GM12878 (cell line): Measurements from ENCODE around the gene SYCE3. TPM values are rescaled to one million over a fixed set of nuclear protein-coding genes. Genes with fewer than 3 reads are reported as not detected.
"Not testable (repeated sequence)": the region's sequence is repeated elsewhere in the genome, so short reads cannot be mapped to it uniquely, and the experiment has no call there.

Source experiments
- ATAC-seq: fragments of 200-7000 bp; cut with Tn5 transposase; 3 replicates; pipeline ENCODE4 v1.9.1; 2020; ENCODE audit warnings: mild to moderate bottlenecking, moderate library complexity
- BruUV-seq: library from RNA; stranded (reverse); fragments of 400-500 nt; replicated peaks from 2 replicates; lab custom pipeline; 2021; lab: Mats Ljungman, UMichigan
- CTCF ChIA-PET: fragments of 300-600 bp; sonication (Branson Sonifier 250); formaldehyde crosslinking; extraction: SDS; loops from one replicate; lab custom pipeline; 2021; ENCODE audit warnings: inconsistent platforms; lab: Yijun Ruan, JAX
- POLR2A ChIA-PET: fragments of 350-600 bp; formaldehyde crosslinking; extraction: SDS; loops from one replicate; lab custom pipeline; 2021; ENCODE audit warnings: inconsistent platforms; lab: Charles Lee
- RAD21 ChIA-PET: fragments of 300-600 bp; sonication (Branson Sonifier 250); formaldehyde crosslinking; loops from one replicate; lab custom pipeline; 2023; ENCODE audit warnings: antibody characterized with exemption; ENCODE audit not compliant: unreplicated experiment; lab: Charles Lee
- SMC1A ChIA-PET: fragments of 300-600 bp; sonication (Branson Sonifier 250); formaldehyde crosslinking; loops from one replicate; lab custom pipeline; 2023; ENCODE audit not compliant: unreplicated experiment, uncharacterized antibody; lab: Charles Lee
- DNase-seq: peaks from one replicate; pipeline ENCODE4 v3.0.0-alpha.2; 2011; ENCODE audit warnings: low read depth, low spot score
- FAIRE-seq: peaks from 3 replicates; lab custom pipeline; 2011; peaks lifted over from hg19 to GRCh38; lab: Jason Lieb, UNC
- H2AFZ ChIP-seq: 2 replicates; pipeline ENCODE4 v1.6.0; 2011; ENCODE audit warnings: low read depth, low read length, control low read depth; ENCODE audit not compliant: control insufficient read depth
- H3K27ac ChIP-seq: 2 replicates; pipeline ENCODE4 v1.5.1; 2011; ENCODE audit warnings: control low read depth; ENCODE audit not compliant: control insufficient read depth, insufficient read depth
- H3K27me3 ChIP-seq, 2 experiments: replicated peaks in 1 of 2; 2 replicates each; pipeline versions ENCODE4 v1.6.0 to v1.6.1; 2011; ENCODE audit warnings: low read length in 1 of 2; ENCODE audit not compliant: control insufficient read depth in 2 of 2, insufficient read depth in 2 of 2
- H3K36me3 ChIP-seq, 2 experiments: 2 replicates each; pipeline ENCODE4 v1.5.1; 2011; ENCODE audit warnings: low read length in 1 of 2; ENCODE audit not compliant: control insufficient read depth in 2 of 2, insufficient read depth in 2 of 2
- H3K4me1 ChIP-seq: 2 replicates; pipeline ENCODE4 v1.6.1; 2011; ENCODE audit warnings: mild to moderate bottlenecking, low read length, moderate library complexity, mixed read lengths; ENCODE audit not compliant: control insufficient read depth, insufficient read depth
- H3K4me2 ChIP-seq: 2 replicates; pipeline ENCODE4 v1.6.0; 2011; ENCODE audit warnings: control low read depth; ENCODE audit not compliant: control insufficient read depth, insufficient read depth
- H3K4me3 ChIP-seq: fragments of 200-600 bp; sonication (generic); 2 replicates; pipeline ENCODE4 v1.5.1; 2016
- H3K79me2 ChIP-seq: 2 replicates; pipeline ENCODE4 v1.6.0; 2011; ENCODE audit warnings: low read length; ENCODE audit not compliant: control insufficient read depth, insufficient read depth
- H3K9ac ChIP-seq: 2 replicates; pipeline ENCODE4 v1.8.0; 2011; ENCODE audit warnings: low read length, control low read depth, mixed read lengths; ENCODE audit not compliant: control insufficient read depth, insufficient read depth
- H3K9me3 ChIP-seq: replicated peaks from 3 replicates; pipeline ENCODE4 v1.5.1; 2011; ENCODE audit warnings: mild to moderate bottlenecking, low read length; ENCODE audit not compliant: control insufficient read depth, insufficient read depth
- H4K20me1 ChIP-seq: 2 replicates; pipeline ENCODE4 v1.6.0; 2011; ENCODE audit not compliant: control insufficient read depth, insufficient read depth
- BHLHE40 ChIP-seq, 2 experiments: fragments of 450-650 bp in 1 of 2; IDR thresholded peaks; 2 replicates each; pipeline ENCODE4 v1.6.1; 2011 to 2017; ENCODE audit warnings: low read depth in 2 of 2, borderline replicate concordance in 1 of 2, improper control_type of control experiment in 1 of 2, low read length in 1 of 2, mild to moderate bottlenecking in 1 of 2
- CREB1 ChIP-seq: IDR thresholded peaks from 2 replicates; pipeline ENCODE4 v1.6.1; 2012; ENCODE audit warnings: low read depth, mild to moderate bottlenecking, inconsistent platforms
- E2F8 ChIP-seq: fragments of 450-650 bp; IDR thresholded peaks from 2 replicates; pipeline ENCODE4 v1.6.1; 2018; ENCODE audit warnings: mild to moderate bottlenecking, low read depth, moderate library complexity; ENCODE audit not compliant: partially characterized antibody
- IKZF2 ChIP-seq, 2 experiments: fragments of 450-650 bp; IDR thresholded peaks; 2 replicates each; pipeline ENCODE4 v1.6.1; 2017; ENCODE audit warnings: mild to moderate bottlenecking in 2 of 2, moderate library complexity in 2 of 2
- MEF2B ChIP-seq: fragments of 450-650 bp; IDR thresholded peaks from 2 replicates; pipeline ENCODE4 v1.6.1; 2018; ENCODE audit warnings: mild to moderate bottlenecking, moderate library complexity; ENCODE audit not compliant: partially characterized antibody, poor library complexity, severe bottlenecking
- NBN ChIP-seq: fragments of 450-650 bp; IDR thresholded peaks from 2 replicates; pipeline ENCODE4 v1.6.1; 2016
- NRF1 ChIP-seq: conservative IDR thresholded peaks from 2 replicates; pipeline ENCODE4 v1.6.1; 2011; ENCODE audit warnings: mild to moderate bottlenecking, low read depth, low read length, improper control_type of control experiment
- PAX8 ChIP-seq: fragments of 450-650 bp; IDR thresholded peaks from 2 replicates; pipeline ENCODE4 v1.6.1; 2017; ENCODE audit warnings: mild to moderate bottlenecking, moderate library complexity
- POLR2AphosphoS5 ChIP-seq: IDR thresholded peaks from 2 replicates; pipeline ENCODE4 v1.6.1; 2011; ENCODE audit warnings: mild to moderate bottlenecking, low read length, inconsistent platforms
- RFX5 ChIP-seq: IDR thresholded peaks from 2 replicates; pipeline ENCODE4 v1.6.1; 2011; ENCODE audit warnings: low read depth, low read length, improper control_type of control experiment
- YBX1 ChIP-seq: fragments of 450-650 bp; IDR thresholded peaks from 2 replicates; pipeline ENCODE4 v1.6.1; 2016; ENCODE audit warnings: antibody characterized with exemption
- ZBTB33 ChIP-seq: fragments of 450-650 bp; IDR thresholded peaks from 2 replicates; pipeline ENCODE4 v1.6.1; 2017; ENCODE audit warnings: mild to moderate bottlenecking
- ZNF207 ChIP-seq: fragments of 450-650 bp; IDR thresholded peaks from 2 replicates; pipeline ENCODE4 v1.6.1; 2014; ENCODE audit warnings: antibody characterized with exemption, mild to moderate bottlenecking, borderline replicate concordance
- ZZZ3 ChIP-seq: IDR thresholded peaks from 2 replicates; pipeline ENCODE4 v1.6.1; 2011; ENCODE audit warnings: low read depth; ENCODE audit not compliant: control insufficient read depth, insufficient read length
- WGBS: methylation state at CpG from one replicate; pipeline ENCODE4 v1.1.6; 2016; ENCODE audit warnings: low lambda C conversion rate; ENCODE audit not compliant: insufficient replicate concordance, insufficient coverage; ENCODE audit errors: missing lambda C conversion rate; 5-methylcytosine and 5-hydroxymethylcytosine counted together
- in situ Hi-C: fragments of 300-500 bp; cut with MboI; formaldehyde crosslinking; loops from 9 replicates; pipeline ENCODE4 v1.14.3; 2018; ENCODE audit warnings: mixed read lengths
- intact Hi-C: fragments of 100-400 bp; cut with micrococcal nuclease; formaldehyde crosslinking; loops from one replicate; pipeline ENCODE4 v1.14.2; 2022; ENCODE audit not compliant: unreplicated experiment
- polyA plus RNA-seq, 11 experiments: library from polyadenylated mRNA; depleted of rRNA in 4 of 11; unstranded in 6 of 11; stranded (reverse) in 5 of 11; fragments of >200 nt; fragmentation: Nextera tagmentation in 4 of 11; fragmentation: Illumina TruSeq in 1 of 11; extraction: Ambion mirVana in 4 of 11; extraction: Trizol in 1 of 11; gene quantifications; 1 replicate in 1 of 11; 2 replicates in 10 of 11; pipeline versions ENCODE4 v1.2.1 to v1.2.3, GENCODE V29; 2011 to 2016; ENCODE audit warnings: inconsistent platforms in 2 of 11, missing spikeins in 2 of 11, low read depth in 1 of 11
- total RNA-seq, 4 experiments: library from RNA; depleted of rRNA in 3 of 4; stranded (reverse); fragments of >200 nt in 3 of 4; fragmentation: Illumina TruSeq in 1 of 4; extraction: Trizol in 1 of 4; gene quantifications; 2 replicates each; pipeline versions ENCODE4 v1.2.1 to v1.2.3, GENCODE V29; 2013 to 2021

SYCE3 gene
- total and polyA plus RNA-seq, 10 of the 15 experiments (the other 5 are each of a cell fraction or from before 2014, with no cell fraction given), result 0.38 to 0.91 (median 0.76) TPM; not detected in 4

GRCh38 chr22:50520184-50520583 is 42.5 kb downstream of the SYCE3 start:
- SMC1A ChIA-PET, H3K4me2 ChIP-seq, FAIRE-seq, H3K27ac ChIP-seq, H4K20me1 ChIP-seq, intact Hi-C loops, H3K27me3 ChIP-seq, H3K4me3 ChIP-seq, H2AFZ ChIP-seq, ATAC-seq, RAD21 ChIA-PET, in situ Hi-C loops, CTCF ChIA-PET, BruUV-seq, DNase-seq, H3K4me1 ChIP-seq, POLR2A ChIA-PET, H3K9ac ChIP-seq, H3K9me3 ChIP-seq: not testable (repeated sequence)
- WGBS, result 93% methylated on average over 8 of the region's 8 CpGs
- peaks cover 16% of the 10 kb centered on the region for H3K79me2 ChIP-seq
- peaks cover 5 to 53% of the 10 kb centered on the region in 2 experiments; a peak in 3 of 4 replicates for H3K36me3 ChIP-seq

- DNase-seq (no peak), ATAC-seq (no peak)
- WGBS, result 88% methylated on average over 8 of the region's 8 CpGs
- no peaks in the 10 kb centered on the region for H3K9me3 ChIP-seq
- H2AFZ ChIP-seq, result no peak overlapping the region
- POLR2A ChIA-PET, result interaction anchor here (1.2 kb wide), 1 partner anchor 47 kb away, joined by 3 read pairs; no protein-coding TSS in a partner anchor
- H3K4me3 ChIP-seq, result no peak overlapping the region
- H3K4me1 ChIP-seq, result no peaks in the 10 kb centered on the region; the same call in 1 of the 2 replicates
- no TSS peak for BruUV-seq
- RAD21 ChIA-PET, result no interaction called here
- peaks cover 10 to 50% of the 10 kb centered on the region in 2 experiments; a peak in 3 of 4 replicates for H3K36me3 ChIP-seq
- CTCF ChIA-PET, result interaction anchor here (0.6 kb wide), 1 partner anchor 100 kb away, joined by 3 read pairs; no protein-coding TSS in a partner anchor
- H3K9ac ChIP-seq, result no peak overlapping the region
- peaks cover 13% of the 10 kb centered on the region for H3K79me2 ChIP-seq
- H3K27ac ChIP-seq, result no peak overlapping the region
- intact Hi-C loops, result no loop called here
- no peak overlapping the region for H3K4me2 ChIP-seq
- no peaks in the 10 kb centered on the region for H3K27me3 ChIP-seq
- H4K20me1 ChIP-seq, result no peaks in the 10 kb centered on the region
- SMC1A ChIA-PET, result no interaction called here
- no peak for TF ChIP-seq IKZF2 (IDR thresholded peaks at IDR 0.05)
- TF ChIP-seq RFX5, result no peak
- TF ChIP-seq BHLHE40 (IDR thresholded peaks at IDR 0.05; ENCODE audit: borderline replicate concordance in 1 of 2, low read depth in 2 of 2, low read length in 1 of 2), result no peak
- no peak for TF ChIP-seq CREB1
- TF ChIP-seq ZZZ3, result no peak
- TF ChIP-seq NRF1, result no peak
- no peak for TF ChIP-seq POLR2AphosphoS5
- TF ChIP-seq MEF2B, result no peak
- TF ChIP-seq ZBTB33, result no peak
- no peak for TF ChIP-seq E2F8
- no peak for TF ChIP-seq YBX1
- no peak for TF ChIP-seq PAX8
- TF ChIP-seq NBN, result no peak
- no peak for TF ChIP-seq ZNF207
- TF ChIP-seq, all 136 proteins: peak for 0
- FAIRE-seq, result no peak
- in situ Hi-C loops, result no loop called here
Observed at GRCh38 chr22:50519151-50519550, 43.6 kb downstream of the SYCE3 start.
